Suprapubic skin (tissue), 4 donors: ENCODE measurements around the gene TP53INP2.
"Not testable (repeated sequence)": the region's sequence is repeated elsewhere in the genome, so short reads cannot be mapped to it uniquely, and the experiment has no call there.

Experiments used
- CTCF ChIP-seq, 2 donors: fragments of 200-600 bp in 1 of 2; fragments of 450-650 bp in 1 of 2; sonication (generic) in 1 of 2; IDR thresholded peaks; one replicate each; pipeline ENCODE4 v1.5.1; 2016 to 2019; ENCODE audit warnings: antibody characterized with exemption in 2 of 2, mild to moderate bottlenecking in 1 of 2, moderate library complexity in 1 of 2
- EP300 ChIP-seq: sonication (generic); formaldehyde crosslinking; IDR thresholded peaks from one replicate; pipeline ENCODE4 v1.6.1; 2017; ENCODE audit warnings: antibody characterized with exemption
- POLR2AphosphoS5 ChIP-seq, 3 donors: sonication (generic); formaldehyde crosslinking; IDR thresholded peaks; one replicate each; pipeline ENCODE4 v1.6.1; 2017; ENCODE audit warnings: antibody characterized with exemption in 3 of 3

DNA sequence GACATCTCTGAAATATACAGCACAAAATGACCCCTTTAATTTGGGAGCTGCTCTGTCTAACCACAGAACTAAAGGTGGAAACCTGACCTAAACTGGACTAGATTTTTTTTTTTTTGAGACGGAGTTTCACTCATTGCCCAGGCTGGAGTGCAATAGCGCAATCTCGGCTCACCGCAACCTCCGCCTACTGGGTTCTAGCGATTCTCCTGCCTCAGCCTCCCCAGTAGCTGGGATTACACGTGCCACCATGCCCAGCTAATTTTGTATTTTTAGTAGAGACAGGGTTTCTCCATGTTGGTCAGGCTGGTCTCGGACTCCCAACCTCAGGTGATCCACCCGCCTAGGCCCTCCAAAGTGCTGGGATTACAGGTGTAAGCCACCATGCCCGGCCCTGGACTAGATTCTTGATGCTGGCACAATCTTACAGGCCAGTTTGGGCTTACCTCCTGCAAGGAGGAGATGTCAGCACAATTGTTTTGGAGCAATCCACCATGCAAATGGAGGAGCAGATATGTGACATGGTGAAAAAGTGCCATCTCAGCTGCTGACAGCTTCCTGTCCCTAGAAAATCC is 9.9 kb downstream of the TP53INP2 start:
- TF ChIP-seq POLR2AphosphoS5 (IDR thresholded peaks at IDR 0.05); CTCF (IDR thresholded peaks at IDR 0.05); EP300: not testable (repeated sequence)
